ENCODE data around the gene KLHL25.
A peak's percentile ranks its signal among the peaks of the same experiment; 100 is the strongest.

Gene KLHL25

DNA sequence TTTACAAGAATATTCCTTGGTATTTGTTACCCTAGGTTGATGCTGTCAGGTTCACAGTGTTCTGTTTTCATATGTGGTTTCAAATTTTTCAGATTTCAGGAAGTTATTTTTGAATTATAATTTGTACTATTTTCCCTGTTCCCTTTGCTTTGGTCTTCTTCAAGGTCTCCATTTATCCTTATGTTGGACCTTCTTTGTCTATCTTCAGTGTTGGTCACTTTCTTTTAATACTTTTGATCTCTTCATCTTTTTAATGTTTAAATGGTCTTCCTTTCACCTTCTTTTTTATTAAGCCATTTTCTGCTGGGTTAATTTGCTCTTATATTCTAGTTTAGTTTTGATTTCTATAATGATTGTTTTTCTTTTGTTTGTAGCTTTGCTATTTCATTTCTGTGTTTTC, 61.3 kb downstream of the KLHL25 start:
- Histone ChIP-seq H3K4me1 (ENCODE audit: control insufficient read depth, low read length) (0 out of 2 replicates have a peak, but pooled peaks cover 2% of the 10 kb centered on the region), H3K79me2 (ENCODE audit: control insufficient read depth, low read length) (peaks cover 4% of the 10 kb centered on the region; the same call in 1 of the 2 replicates), H4K20me1 (ENCODE audit: control insufficient read depth, insufficient read depth, low read depth, low read length) (no peaks in the 10 kb centered on the region), H3K4me2 (ENCODE audit: low read length) (no peak overlapping the region), H3K27me3 (ENCODE audit: control insufficient read depth, low read length) (no peaks in the 10 kb centered on the region), H3K9me3 (ENCODE audit: control insufficient read depth, insufficient read depth, low read length) (no peaks in the 10 kb centered on the region), H3K4me3 (ENCODE audit: low read length) (no peak overlapping the region), H3K9me2 (replicated peaks; ENCODE audit: control insufficient read depth, low read length) (no peaks in the 10 kb centered on the region), H3F3A (ENCODE audit: control insufficient read depth, insufficient read depth) (peaks cover 5% of the 10 kb centered on the region), H3K36me3 (ENCODE audit: control insufficient read depth, low read length) (peaks cover 84% of the 10 kb centered on the region), H3K27ac (ENCODE audit: low read depth, low read length) (no peak overlapping the region)
- no peak for TF ChIP-seq EZH2phosphoT487 (IDR thresholded peaks at IDR 0.05; ENCODE audit: borderline replicate concordance, low read length)
- TF ChIP-seq, protein P1, sequence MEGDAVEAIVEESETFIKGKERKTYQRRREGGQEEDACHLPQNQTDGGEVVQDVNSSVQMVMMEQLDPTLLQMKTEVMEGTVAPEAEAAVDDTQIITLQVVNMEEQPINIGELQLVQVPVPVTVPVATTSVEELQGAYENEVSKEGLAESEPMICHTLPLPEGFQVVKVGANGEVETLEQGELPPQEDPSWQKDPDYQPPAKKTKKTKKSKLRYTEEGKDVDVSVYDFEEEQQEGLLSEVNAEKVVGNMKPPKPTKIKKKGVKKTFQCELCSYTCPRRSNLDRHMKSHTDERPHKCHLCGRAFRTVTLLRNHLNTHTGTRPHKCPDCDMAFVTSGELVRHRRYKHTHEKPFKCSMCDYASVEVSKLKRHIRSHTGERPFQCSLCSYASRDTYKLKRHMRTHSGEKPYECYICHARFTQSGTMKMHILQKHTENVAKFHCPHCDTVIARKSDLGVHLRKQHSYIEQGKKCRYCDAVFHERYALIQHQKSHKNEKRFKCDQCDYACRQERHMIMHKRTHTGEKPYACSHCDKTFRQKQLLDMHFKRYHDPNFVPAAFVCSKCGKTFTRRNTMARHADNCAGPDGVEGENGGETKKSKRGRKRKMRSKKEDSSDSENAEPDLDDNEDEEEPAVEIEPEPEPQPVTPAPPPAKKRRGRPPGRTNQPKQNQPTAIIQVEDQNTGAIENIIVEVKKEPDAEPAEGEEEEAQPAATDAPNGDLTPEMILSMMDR (IDR thresholded peaks at IDR 0.05; ENCODE audit: low read depth, low read length, poor library complexity, severe bottlenecking), result no peak

DNA sequence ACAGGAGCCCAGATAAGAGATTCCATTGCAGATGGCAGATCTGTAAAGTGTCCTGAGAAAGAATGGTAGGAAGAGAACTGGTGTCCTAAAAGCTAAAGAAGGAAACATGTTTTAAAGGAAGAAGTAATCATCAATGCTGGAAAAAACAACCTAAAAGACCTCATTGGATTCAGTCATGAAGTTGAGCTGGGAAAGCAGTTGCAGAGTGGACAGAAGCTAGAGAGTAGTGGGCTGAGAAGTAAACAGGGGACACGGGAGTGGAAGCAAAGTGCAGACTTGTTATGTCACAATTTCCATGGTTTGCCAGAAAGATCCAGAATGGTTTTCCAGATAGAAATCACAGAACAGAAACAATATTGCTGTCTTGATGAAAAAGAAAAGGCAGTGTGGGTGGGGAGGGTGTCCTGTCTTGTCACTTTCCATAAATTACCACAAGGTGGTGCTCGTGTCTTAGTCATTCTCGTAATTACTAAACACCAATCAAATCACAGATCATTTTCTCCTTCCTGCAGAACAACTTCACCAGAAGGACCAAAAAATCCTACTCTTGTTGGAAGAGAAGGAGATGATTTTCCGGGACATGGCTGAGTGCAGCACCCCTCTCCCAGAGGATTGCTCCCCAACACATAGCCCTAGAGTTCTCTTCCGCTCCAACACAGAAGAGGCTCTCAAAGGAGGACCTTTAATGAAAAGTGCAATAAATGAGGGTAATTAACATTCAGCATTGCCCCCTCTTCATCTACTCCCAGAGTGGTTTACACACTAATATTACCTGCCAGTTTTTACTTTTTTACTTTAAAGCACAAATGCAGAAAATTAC, 64.5 kb downstream of the KLHL25 start:
- Histone ChIP-seq H3K9me3 (ENCODE audit: control insufficient read depth, insufficient read depth, low read length) (no peaks in the 10 kb centered on the region), H3K27ac (ENCODE audit: low read depth, low read length) (peak overlapping the region; percentile 18; the same call in 1 of the 2 replicates), H3K4me3 (ENCODE audit: low read length) (no peak overlapping the region), H3K4me2 (ENCODE audit: low read length) (no peak overlapping the region), H3F3A (ENCODE audit: control insufficient read depth, insufficient read depth) (peaks cover 14% of the 10 kb centered on the region), H3K4me1 (ENCODE audit: control insufficient read depth, low read length) (0 out of 2 replicates have a peak, but pooled peaks cover 2% of the 10 kb centered on the region), H4K20me1 (ENCODE audit: control insufficient read depth, insufficient read depth, low read depth, low read length) (no peaks in the 10 kb centered on the region), H3K79me2 (ENCODE audit: control insufficient read depth, low read length) (peaks cover 4% of the 10 kb centered on the region; the same call in 1 of the 2 replicates), H3K36me3 (ENCODE audit: control insufficient read depth, low read length) (peaks cover 90% of the 10 kb centered on the region), H3K9me2 (replicated peaks; ENCODE audit: control insufficient read depth, low read length) (no peaks in the 10 kb centered on the region), H3K27me3 (ENCODE audit: control insufficient read depth, low read length) (no peaks in the 10 kb centered on the region)
- TF ChIP-seq, protein P1 (IDR thresholded peaks at IDR 0.05; ENCODE audit: low read depth, low read length, poor library complexity, severe bottlenecking), result peak; percentile 74
- TF ChIP-seq EZH2phosphoT487 (IDR thresholded peaks at IDR 0.05; ENCODE audit: borderline replicate concordance, low read length), result no peak

DNA sequence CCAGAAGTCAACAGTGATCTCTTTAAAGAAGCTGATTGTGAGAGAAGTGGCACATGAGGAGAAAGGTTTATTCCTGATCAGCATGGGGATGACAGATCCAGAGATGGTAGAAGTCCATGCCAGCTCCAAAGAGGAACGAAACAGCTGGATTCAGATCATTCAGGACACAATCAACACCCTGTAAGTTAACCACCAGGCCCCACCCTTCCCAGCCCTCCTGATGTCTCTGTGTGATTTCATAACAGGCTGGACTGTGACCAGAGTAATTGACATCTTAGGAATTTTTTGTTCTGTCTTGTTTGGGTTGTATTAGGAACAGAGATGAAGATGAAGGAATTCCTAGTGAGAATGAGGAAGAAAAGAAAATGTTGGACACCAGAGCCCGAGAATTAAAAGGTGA, 67.7 kb downstream of the KLHL25 start:
- peaks cover 96% of the 10 kb centered on the region for H3K36me3 ChIP-seq (ENCODE audit: control insufficient read depth, low read length)
- H3F3A ChIP-seq (ENCODE audit: control insufficient read depth, insufficient read depth), result peaks cover 14% of the 10 kb centered on the region
- H3K4me1 ChIP-seq (ENCODE audit: control insufficient read depth, low read length), result 0 out of 2 replicates have a peak, but pooled peaks cover 2% of the 10 kb centered on the region
- no peak overlapping the region for H3K4me2 ChIP-seq (ENCODE audit: low read length)
- H3K9me3 ChIP-seq (ENCODE audit: control insufficient read depth, insufficient read depth, low read length), result no peaks in the 10 kb centered on the region
- no peak overlapping the region for H3K27ac ChIP-seq (ENCODE audit: low read depth, low read length)
- H3K27me3 ChIP-seq (ENCODE audit: control insufficient read depth, low read length), result no peaks in the 10 kb centered on the region
- peaks cover 4% of the 10 kb centered on the region; the same call in 1 of the 2 replicates for H3K79me2 ChIP-seq (ENCODE audit: control insufficient read depth, low read length)
- TF ChIP-seq EZH2phosphoT487 (IDR thresholded peaks at IDR 0.05; ENCODE audit: borderline replicate concordance, low read length), result no peak
- TF ChIP-seq, protein P1 (IDR thresholded peaks at IDR 0.05; ENCODE audit: low read depth, low read length, poor library complexity, severe bottlenecking), result no peak
- no peaks in the 10 kb centered on the region for H4K20me1 ChIP-seq (ENCODE audit: control insufficient read depth, insufficient read depth, low read depth, low read length)
- no peak overlapping the region for H3K4me3 ChIP-seq (ENCODE audit: low read length)
- H3K9me2 ChIP-seq (replicated peaks; ENCODE audit: control insufficient read depth, low read length), result no peaks in the 10 kb centered on the region

Data from DOHH2 (cell line).